Neural progenitor cell (in vitro differentiated cells): ENCODE data around the gene LRRC25.

Experiments used
- EZH2 ChIP-seq: fragments of 200-600 bp; sonication (generic); IDR thresholded peaks from 2 replicates; pipeline ENCODE4 v1.6.1; 2017; ENCODE audit warnings: antibody characterized with exemption, mild to moderate bottlenecking, moderate library complexity
- TF ChIP-seq, protein P1 (sequence below): fragments of 200-600 bp; sonication (generic); IDR thresholded peaks from 2 replicates; pipeline ENCODE4 v1.5.1; 2017; ENCODE audit warnings: antibody characterized with exemption, mild to moderate bottlenecking

- TF ChIP-seq, protein P1, sequence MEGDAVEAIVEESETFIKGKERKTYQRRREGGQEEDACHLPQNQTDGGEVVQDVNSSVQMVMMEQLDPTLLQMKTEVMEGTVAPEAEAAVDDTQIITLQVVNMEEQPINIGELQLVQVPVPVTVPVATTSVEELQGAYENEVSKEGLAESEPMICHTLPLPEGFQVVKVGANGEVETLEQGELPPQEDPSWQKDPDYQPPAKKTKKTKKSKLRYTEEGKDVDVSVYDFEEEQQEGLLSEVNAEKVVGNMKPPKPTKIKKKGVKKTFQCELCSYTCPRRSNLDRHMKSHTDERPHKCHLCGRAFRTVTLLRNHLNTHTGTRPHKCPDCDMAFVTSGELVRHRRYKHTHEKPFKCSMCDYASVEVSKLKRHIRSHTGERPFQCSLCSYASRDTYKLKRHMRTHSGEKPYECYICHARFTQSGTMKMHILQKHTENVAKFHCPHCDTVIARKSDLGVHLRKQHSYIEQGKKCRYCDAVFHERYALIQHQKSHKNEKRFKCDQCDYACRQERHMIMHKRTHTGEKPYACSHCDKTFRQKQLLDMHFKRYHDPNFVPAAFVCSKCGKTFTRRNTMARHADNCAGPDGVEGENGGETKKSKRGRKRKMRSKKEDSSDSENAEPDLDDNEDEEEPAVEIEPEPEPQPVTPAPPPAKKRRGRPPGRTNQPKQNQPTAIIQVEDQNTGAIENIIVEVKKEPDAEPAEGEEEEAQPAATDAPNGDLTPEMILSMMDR, result no peak
- no peak for TF ChIP-seq EZH2
These were observed 48.0 kb upstream of the LRRC25 start for GRCh38 chr19:18445262-18445948.
